Kidney (tissue), 14 donors: ENCODE data around the gene THTPA. TPM values are rescaled to one million over a fixed set of nuclear protein-coding genes. Genes with fewer than 3 reads are reported as not detected.

Source experiments
- DNase-seq, 5 donors: peaks; one replicate each; pipeline ENCODE4 v3.0.0-alpha.2; 2013 to 2020
- FAIRE-seq: peaks from 2 replicates; lab custom pipeline; 2012; peaks lifted over from hg19 to GRCh38; lab: Jason Lieb, UNC
- H3K27ac ChIP-seq, 2 donors: one replicate each; pipeline ENCODE4 v1.7.0; 2013; ENCODE audit warnings: low read depth in 2 of 2, low read length in 2 of 2, inconsistent platforms in 1 of 2
- H3K27me3 ChIP-seq: one replicate; pipeline ENCODE4 v1.7.1; 2013; ENCODE audit warnings: low read length, inconsistent platforms; ENCODE audit not compliant: control insufficient read depth, insufficient read depth
- H3K36me3 ChIP-seq, 3 donors: one replicate each; pipeline versions ENCODE4 v1.7.0 to v1.7.1; 2013; ENCODE audit warnings: low read length in 3 of 3, control low read depth in 1 of 3, inconsistent platforms in 1 of 3; ENCODE audit not compliant: insufficient read depth in 3 of 3, control insufficient read depth in 2 of 3
- H3K4me1 ChIP-seq, 3 donors: one replicate each; pipeline versions ENCODE4 v1.7.0 to v1.7.1; 2013; ENCODE audit warnings: low read length in 3 of 3, inconsistent platforms in 1 of 3, low read depth in 1 of 3; ENCODE audit not compliant: control insufficient read depth in 2 of 3, insufficient read depth in 2 of 3
- H3K4me3 ChIP-seq, 3 donors: one replicate each; pipeline versions ENCODE4 v1.7.0 to v1.8.1; 2013; ENCODE audit warnings: low read length in 3 of 3, control low read depth in 1 of 3, inconsistent platforms in 1 of 3
- H3K9ac ChIP-seq, 3 donors: one replicate each; pipeline versions ENCODE4 v1.7.0 to v1.7.1; 2013; ENCODE audit warnings: low read length in 3 of 3, control low read depth in 1 of 3, inconsistent platforms in 1 of 3
- H3K9me3 ChIP-seq, 3 donors: one replicate each; pipeline versions ENCODE4 v1.7.0 to v1.7.1; 2013; ENCODE audit warnings: low read length in 3 of 3, control low read depth in 1 of 3, inconsistent platforms in 1 of 3; ENCODE audit not compliant: control insufficient read depth in 2 of 3, insufficient read depth in 1 of 3
- CTCF ChIP-seq: IDR thresholded peaks from 3 replicates; pipeline ENCODE4 v1.5.1; 2012; ENCODE audit warnings: mild to moderate bottlenecking, moderate library complexity, borderline replicate concordance; ENCODE audit not compliant: insufficient read depth; ENCODE audit errors: extremely low read depth
- intact Hi-C: fragments of 100-400 bp; cut with DNase I; formaldehyde crosslinking; loops from one replicate; pipeline ENCODE4 v1.11.1; 2022
- polyA plus RNA-seq: library from polyadenylated mRNA; stranded (reverse); fragments of 350-450 nt; fragmentation: Illumina TruSeq; extraction: RNeasy Lipid Tissue Mini Kit (QIAGEN cat#74804); gene quantifications from one replicate; pipeline ENCODE4 v1.2.3, GENCODE V29; 2014; ENCODE audit warnings: low read depth, low replicate concordance; ENCODE audit not compliant: insufficient read depth
- total RNA-seq: library from RNA; stranded (reverse); fragmentation: NEBNext Ultra II Directional; extraction: Animal tissue kit (Norgen Biotek cat#: 25700); gene quantifications from one replicate; pipeline ENCODE4 v1.2.1, GENCODE V29; 2021
- donor health status: control.
- donor health status: control.
- donor health status: control.
- donor health status: control.
- donor health status: control.
- donor health status: DM: yes; HTN: yes; CAD: no.
- donor health status: Normal renal cell carcinoma (clear cell type).

The THTPA gene
- total and polyA plus RNA-seq, 2 donors from 2014 or later, result 24.4 to 38.4 TPM

- no peaks in the 10 kb centered on the region for H3K36me3 ChIP-seq
- H3K27ac ChIP-seq, result peak overlapping the region; percentile 15 to 63
- no peak for TF ChIP-seq CTCF
- FAIRE-seq (no peak), DNase-seq (no peak)
- no peaks in the 10 kb centered on the region for H3K9me3 ChIP-seq
- H3K27me3 ChIP-seq, result peaks cover 4% of the 10 kb centered on the region
- H3K4me1 ChIP-seq, result peaks cover 0 to 15% (median 13%) of the 10 kb centered on the region in 3 donors
- H3K9ac ChIP-seq, result peak overlapping the region in 2 of 3 donors; percentile 59 to 61
- intact Hi-C loops, result no loop called here
- H3K4me3 ChIP-seq, result peak overlapping the region; percentile 28 to 78 (median 75)
Measured at GRCh38 chr14:23550131-23550811, 5.8 kb upstream of the THTPA start.

- peaks cover 0 to 14% (median 7%) of the 10 kb centered on the region in 3 donors for H3K4me1 ChIP-seq
- H3K27ac ChIP-seq, result peak overlapping the region; percentile 15 to 63
- DNase-seq, result peak in 2 of 5 donors; percentile 38 to 81
- peak overlapping the region; percentile 75 to 80 (median 78) for H3K4me3 ChIP-seq
- H3K9ac ChIP-seq, result peak overlapping the region; percentile 59 to 61 (median 59)
- no peaks in the 10 kb centered on the region for H3K36me3 ChIP-seq
- no peak for TF ChIP-seq CTCF
- no peaks in the 10 kb centered on the region for H3K9me3 ChIP-seq
- H3K27me3 ChIP-seq, result peaks cover 4% of the 10 kb centered on the region
- FAIRE-seq, result no peak
- intact Hi-C loops, result no loop called here
Measured at GRCh38 chr14:23550812-23551265, 5.2 kb upstream of the THTPA start.

GRCh38 chr14:23551266-23552028, 4.6 kb upstream of the THTPA start, which contains the start of gene ZFHX2:
TSS of gene ZFHX2 (minus strand) at chr14:23551765. CDS start at chr14:23535325, 16,440 bp downstream.
- H3K4me3 ChIP-seq, result peak within 1 kb of the TSS; percentile 75 to 80 (median 78)
- DNase-seq, result peak; percentile 83 to 90 (median 89)
- H3K27ac ChIP-seq, result peak within 1 kb of the TSS; percentile 15 to 63
- no peaks in the 10 kb centered on the region for H3K9me3 ChIP-seq
- H3K36me3 ChIP-seq, result no peaks in the 10 kb centered on the region
- no peak for FAIRE-seq
- peak within 1 kb of the TSS; percentile 59 to 61 (median 59) for H3K9ac ChIP-seq
- no peak for TF ChIP-seq CTCF
- H3K27me3 ChIP-seq, result peaks cover 4% of the 10 kb centered on the region
- H3K4me1 ChIP-seq, result peaks cover 0 to 11% (median 5%) of the 10 kb centered on the region in 3 donors
- intact Hi-C loops, result no loop called here
